Measurements from ENCODE around the gene KCTD6.

Gene KCTD6

GRCh38 chr3:58497097-58497496 lies 5.2 kb downstream of the KCTD6 start:
- no peak for DNase-seq (ENCODE audit: low spot score)
- TF ChIP-seq CTCF (IDR thresholded peaks at IDR 0.05; ENCODE audit: extremely low read depth, missing control alignments), result no peak

GRCh38 chr3:58502872-58503271 lies 11.0 kb downstream of the KCTD6 start:
- no peak for TF ChIP-seq CTCF (IDR thresholded peaks at IDR 0.05; ENCODE audit: extremely low read depth, missing control alignments)
- DNase-seq (ENCODE audit: low spot score), result no peak

GRCh38 chr3:58507356-58508078 lies 15.6 kb downstream of the KCTD6 start:
- no peak for TF ChIP-seq CTCF (IDR thresholded peaks at IDR 0.05; ENCODE audit: extremely low read depth, missing control alignments)
- DNase-seq (ENCODE audit: low spot score), result no peak

GRCh38 chr3:58508437-58508836 lies 16.5 kb downstream of the KCTD6 start:
- no peak for DNase-seq (ENCODE audit: low spot score)
- TF ChIP-seq CTCF (IDR thresholded peaks at IDR 0.05; ENCODE audit: extremely low read depth, missing control alignments), result no peak

DNA sequence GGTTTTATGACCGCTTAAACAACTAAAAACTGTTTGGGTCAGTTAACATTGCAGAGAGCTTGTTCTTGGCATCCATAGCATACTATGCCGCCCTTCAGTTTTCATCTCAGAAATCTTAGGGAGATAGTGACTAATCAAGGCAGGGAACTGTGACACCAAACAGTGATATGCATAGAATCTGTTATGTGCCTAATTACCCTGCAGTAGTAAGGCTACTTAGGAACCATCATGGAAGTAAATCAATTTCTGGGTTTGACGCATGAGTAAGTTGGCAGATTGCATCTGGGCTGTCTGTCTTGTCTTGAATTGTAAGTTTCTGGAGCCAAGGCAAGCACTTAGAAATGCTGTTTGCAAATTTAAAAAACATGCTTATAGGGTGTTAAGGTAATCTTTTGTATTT lies 22.5 kb downstream of the KCTD6 start:
- DNase-seq (ENCODE audit: low spot score), result no peak
- TF ChIP-seq CTCF (IDR thresholded peaks at IDR 0.05; ENCODE audit: extremely low read depth, missing control alignments), result no peak

- DNase-seq (ENCODE audit: low spot score), result no peak
- TF ChIP-seq CTCF (IDR thresholded peaks at IDR 0.05; ENCODE audit: extremely low read depth, missing control alignments), result no peak
These were observed 26.4 kb downstream of the KCTD6 start for GRCh38 chr3:58518291-58518789.

- no peak for DNase-seq (ENCODE audit: low spot score)
- no peak for TF ChIP-seq CTCF (IDR thresholded peaks at IDR 0.05; ENCODE audit: extremely low read depth, missing control alignments)
These were observed 27.9 kb downstream of the KCTD6 start for GRCh38 chr3:58519668-58520402.

All from GM20000 (cell line).